Activated CD4-positive, alpha-beta T cell treated with anti-CD3 and anti-CD28 coated beads for 48 hours (primary cell): ENCODE results near the gene MRPL38.
A peak's percentile ranks its signal among the peaks of the same experiment; 100 is the strongest.
"Not testable (repeated sequence)": the region's sequence is repeated elsewhere in the genome, so short reads cannot be mapped to it uniquely, and the experiment has no call there.

Experiments used
- DNase-seq: peaks from one replicate; pipeline ENCODE4 v3.0.0-alpha.2; 2020

Gene MRPL38

GRCh38 chr17:75895370-75896155 lies 9.1 kb downstream of the MRPL38 start:
- peak; percentile 46 for DNase-seq

GRCh38 chr17:75894049-75894733 lies 10.5 kb downstream of the MRPL38 start:
- DNase-seq: no peak

- DNase-seq: no peak
These were observed 11.2 kb downstream of the MRPL38 start for GRCh38 chr17:75893305-75894048.

GRCh38 chr17:75892556-75893224 lies 12.0 kb downstream of the MRPL38 start:
- DNase-seq: no peak

GRCh38 chr17:75891605-75892555 lies 12.8 kb downstream of the MRPL38 start:
- DNase-seq: no peak

GRCh38 chr17:75891022-75891604 lies 13.6 kb downstream of the MRPL38 start:
- DNase-seq: no peak

- DNase-seq: no peak
These were observed 15.2 kb downstream of the MRPL38 start for GRCh38 chr17:75889454-75889853.

- DNase-seq: no peak
These were observed 16.2 kb downstream of the MRPL38 start for GRCh38 chr17:75888484-75888883.

GRCh38 chr17:75885860-75886259 lies 18.8 kb downstream of the MRPL38 start:
- not testable (repeated sequence) for DNase-seq

GRCh38 chr17:75885431-75885830 lies 19.3 kb downstream of the MRPL38 start:
- no peak for DNase-seq

- DNase-seq: no peak
These were observed 22.8 kb downstream of the MRPL38 start for GRCh38 chr17:75881678-75882454.

GRCh38 chr17:75880266-75880665 lies 24.4 kb downstream of the MRPL38 start:
- no peak for DNase-seq

- peak; percentile 47 for DNase-seq
These were observed 26.3 kb downstream of the MRPL38 start, which contains the start of gene TRIM47 for GRCh38 chr17:75878174-75878998. TSS of gene TRIM47 (minus strand) at chr17:75878581. CDS start at chr17:75878548, 33 bp downstream.

- peak; percentile 81 for DNase-seq
These were observed 26.9 kb downstream of the MRPL38 start for GRCh38 chr17:75877752-75878173.

GRCh38 chr17:75876938-75877751 lies 27.5 kb downstream of the MRPL38 start:
- DNase-seq: peak; percentile 62

- peak; percentile 78 for DNase-seq
These were observed 28.3 kb downstream of the MRPL38 start for GRCh38 chr17:75876190-75876937.

- DNase-seq: no peak
These were observed 28.8 kb downstream of the MRPL38 start for GRCh38 chr17:75875940-75876189.
